ENCODE measurements around the gene CLDN6. TPM values are rescaled to one million over a fixed set of nuclear protein-coding genes. Genes with fewer than 3 reads are reported as not detected.
A peak's percentile ranks its signal among the peaks of the same experiment; 100 is the strongest.

CLDN6 gene, protein sequence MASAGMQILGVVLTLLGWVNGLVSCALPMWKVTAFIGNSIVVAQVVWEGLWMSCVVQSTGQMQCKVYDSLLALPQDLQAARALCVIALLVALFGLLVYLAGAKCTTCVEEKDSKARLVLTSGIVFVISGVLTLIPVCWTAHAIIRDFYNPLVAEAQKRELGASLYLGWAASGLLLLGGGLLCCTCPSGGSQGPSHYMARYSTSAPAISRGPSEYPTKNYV
- not detected for total RNA-seq

- CTCF ChIA-PET = interaction anchor here (6.3 to 17.9 kb wide), 2 partner anchors 12 kb away, joined by 83 to 370 read pairs; partner anchors contain the start of gene CLDN9
- Mint-ChIP-seq H3K27ac (no peak within 1 kb of the TSS), H3K9me3 (ENCODE audit: low read depth) (no peaks in the 10 kb centered on the region), H3K27me3 (peaks cover 26% of the 10 kb centered on the region), H3K4me3 (no peak within 1 kb of the TSS), H3K36me3 (no peaks in the 10 kb centered on the region), H3K4me1 (peaks cover 27% of the 10 kb centered on the region)
- ATAC-seq = no peak
- DNase-seq = no peak
Observed at GRCh38 chr16:3017794-3018506, at the start of gene CLDN6. Gene CLDN6 (minus strand): TSS chr16:3018183. CDS start chr16:3016021, 2,162 bp downstream.

GRCh38 chr16:3066440-3066748 lies 48.4 kb upstream of the CLDN6 start:
- DNase-seq (no peak), ATAC-seq (peak; percentile 4)
- CTCF ChIA-PET = interaction anchor here (0.6 to 14.1 kb wide), 8 partner anchors 8 to 64 kb away, joined by 3 to 346 read pairs (median 12); partner anchors contain the start of genes ZNF213 and ZSCAN10
- Mint-ChIP-seq H3K27me3 (no peaks in the 10 kb centered on the region), H3K4me3 (peak overlapping the region; percentile 100), H3K36me3 (peaks cover 51% of the 10 kb centered on the region), H3K4me1 (peaks cover 62% of the 10 kb centered on the region), H3K9me3 (ENCODE audit: low read depth) (peaks cover 2% of the 10 kb centered on the region), H3K27ac (peak overlapping the region; percentile 97)

GRCh38 chr16:3065742-3066439 lies 47.9 kb upstream of the CLDN6 start:
- H3K4me1 Mint-ChIP-seq = peaks cover 59% of the 10 kb centered on the region
- no peaks in the 10 kb centered on the region for H3K27me3 Mint-ChIP-seq
- peak; percentile 11 for ATAC-seq
- DNase-seq = no peak
- H3K36me3 Mint-ChIP-seq = peaks cover 51% of the 10 kb centered on the region
- peaks cover 2% of the 10 kb centered on the region for H3K9me3 Mint-ChIP-seq (ENCODE audit: low read depth)
- H3K27ac Mint-ChIP-seq = peak overlapping the region; percentile 97
- H3K4me3 Mint-ChIP-seq = peak overlapping the region; percentile 100
- CTCF ChIA-PET = interaction anchor here (0.7 to 14.1 kb wide), 10 partner anchors 10 to 65 kb away, joined by 3 to 346 read pairs (median 5); partner anchors contain the start of gene ZNF213

GRCh38 chr16:3065069-3065741 lies 47.2 kb upstream of the CLDN6 start, which contains the start of gene IL32:
Gene IL32 (plus strand): TSS chr16:3065640. CDS start chr16:3065812, 172 bp downstream.
- H3K4me1 Mint-ChIP-seq = peaks cover 59% of the 10 kb centered on the region
- peaks cover 56% of the 10 kb centered on the region for H3K36me3 Mint-ChIP-seq
- H3K9me3 Mint-ChIP-seq (ENCODE audit: low read depth) = peaks cover 2% of the 10 kb centered on the region
- peak; percentile 65 for ATAC-seq
- peak within 1 kb of the TSS; percentile 100 for H3K4me3 Mint-ChIP-seq
- H3K27me3 Mint-ChIP-seq = no peaks in the 10 kb centered on the region
- peak; percentile 87 for DNase-seq
- peak within 1 kb of the TSS; percentile 97 for H3K27ac Mint-ChIP-seq
- CTCF ChIA-PET = interaction anchor here (0.7 to 14.1 kb wide), 11 partner anchors 10 to 65 kb away, joined by 3 to 346 read pairs (median 4); partner anchors contain the start of gene ZNF213

GRCh38 chr16:3063625-3064386 lies 45.8 kb upstream of the CLDN6 start:
- peaks cover 48% of the 10 kb centered on the region for H3K36me3 Mint-ChIP-seq
- H3K4me3 Mint-ChIP-seq = peak overlapping the region; percentile 100
- H3K27ac Mint-ChIP-seq = peak overlapping the region; percentile 97
- H3K4me1 Mint-ChIP-seq = peaks cover 54% of the 10 kb centered on the region
- H3K9me3 Mint-ChIP-seq (ENCODE audit: low read depth) = peaks cover 2% of the 10 kb centered on the region
- CTCF ChIA-PET = interaction anchor here (0.8 to 14.1 kb wide), 9 partner anchors 12 to 106 kb away, joined by 3 to 346 read pairs (median 5); partner anchors contain the start of gene ZNF213
- ATAC-seq (no peak), DNase-seq (no peak)
- H3K27me3 Mint-ChIP-seq = no peaks in the 10 kb centered on the region

DNA sequence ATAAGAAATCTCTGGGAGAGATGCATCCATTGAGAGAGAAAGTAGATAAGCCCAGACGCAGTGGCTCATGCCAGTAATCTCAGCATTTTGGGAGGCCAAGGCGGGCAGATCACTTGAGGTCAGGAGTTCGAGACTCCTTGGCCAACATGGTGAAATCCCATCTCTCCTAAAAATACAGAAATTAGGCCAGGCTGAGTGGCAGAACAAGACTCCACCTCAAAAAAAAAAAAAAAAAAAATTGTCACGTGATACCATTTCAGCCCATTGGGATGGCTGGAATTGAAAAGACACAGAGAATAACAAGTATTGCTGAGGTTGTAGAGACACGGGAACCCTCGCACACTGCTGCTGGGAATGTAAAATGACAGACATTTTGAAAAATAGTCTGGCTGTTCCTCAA lies 44.6 kb upstream of the CLDN6 start:
- Mint-ChIP-seq H3K4me3 (no peak overlapping the region), H3K4me1 (peaks cover 48% of the 10 kb centered on the region), H3K9me3 (ENCODE audit: low read depth) (peaks cover 2% of the 10 kb centered on the region), H3K36me3 (peaks cover 43% of the 10 kb centered on the region), H3K27ac (peak overlapping the region; percentile 35), H3K27me3 (no peaks in the 10 kb centered on the region)
- CTCF ChIA-PET = interaction anchor here (1.2 to 14.1 kb wide), 7 partner anchors 9 to 101 kb away, joined by 4 to 346 read pairs (median 18); partner anchors contain the start of gene ZNF213
- DNase-seq (no peak), ATAC-seq (no peak)

GRCh38 chr16:3060339-3061127 lies 42.5 kb upstream of the CLDN6 start:
- no peaks in the 10 kb centered on the region for H3K27me3 Mint-ChIP-seq
- H3K9me3 Mint-ChIP-seq (ENCODE audit: low read depth) = peaks cover 2% of the 10 kb centered on the region
- H3K27ac Mint-ChIP-seq = peak overlapping the region; percentile 87
- CTCF ChIA-PET = interaction anchor here (1.0 to 14.1 kb wide), 18 partner anchors 9 to 105 kb away, joined by 3 to 346 read pairs (median 15); partner anchors contain the start of genes BICDL2 and ZNF213
- ATAC-seq (no peak), DNase-seq (no peak)
- H3K4me3 Mint-ChIP-seq = peak overlapping the region; percentile 81
- peaks cover 68% of the 10 kb centered on the region for H3K4me1 Mint-ChIP-seq
- peaks cover 40% of the 10 kb centered on the region for H3K36me3 Mint-ChIP-seq

- CTCF ChIA-PET = interaction anchor here (0.7 to 14.1 kb wide), 22 partner anchors 10 to 109 kb away, joined by 3 to 346 read pairs (median 10); partner anchors contain the start of genes BICDL2 and ZNF213
- Mint-ChIP-seq H3K4me1 (peaks cover 70% of the 10 kb centered on the region), H3K9me3 (ENCODE audit: low read depth) (peaks cover 2% of the 10 kb centered on the region), H3K4me3 (peak overlapping the region; percentile 81), H3K36me3 (peaks cover 44% of the 10 kb centered on the region), H3K27ac (peak overlapping the region; percentile 87), H3K27me3 (no peaks in the 10 kb centered on the region)
- no peak for ATAC-seq
- DNase-seq = no peak
Observed at GRCh38 chr16:3059723-3060242, 41.8 kb upstream of the CLDN6 start.

- CTCF ChIA-PET = interaction anchor here (0.7 to 14.1 kb wide), 39 partner anchors 8 to 117 kb away, joined by 3 to 346 read pairs (median 6); partner anchors contain the start of genes BICDL2, PAQR4 and ZNF213
- Mint-ChIP-seq H3K4me3 (peak overlapping the region; percentile 81), H3K36me3 (peaks cover 49% of the 10 kb centered on the region), H3K9me3 (ENCODE audit: low read depth) (peaks cover 2% of the 10 kb centered on the region), H3K27ac (peak overlapping the region; percentile 90), H3K27me3 (no peaks in the 10 kb centered on the region), H3K4me1 (peaks cover 71% of the 10 kb centered on the region)
- DNase-seq (peak; percentile 92), ATAC-seq (peak; percentile 76)
Observed at GRCh38 chr16:3059041-3059722, 41.2 kb upstream of the CLDN6 start.

DNA sequence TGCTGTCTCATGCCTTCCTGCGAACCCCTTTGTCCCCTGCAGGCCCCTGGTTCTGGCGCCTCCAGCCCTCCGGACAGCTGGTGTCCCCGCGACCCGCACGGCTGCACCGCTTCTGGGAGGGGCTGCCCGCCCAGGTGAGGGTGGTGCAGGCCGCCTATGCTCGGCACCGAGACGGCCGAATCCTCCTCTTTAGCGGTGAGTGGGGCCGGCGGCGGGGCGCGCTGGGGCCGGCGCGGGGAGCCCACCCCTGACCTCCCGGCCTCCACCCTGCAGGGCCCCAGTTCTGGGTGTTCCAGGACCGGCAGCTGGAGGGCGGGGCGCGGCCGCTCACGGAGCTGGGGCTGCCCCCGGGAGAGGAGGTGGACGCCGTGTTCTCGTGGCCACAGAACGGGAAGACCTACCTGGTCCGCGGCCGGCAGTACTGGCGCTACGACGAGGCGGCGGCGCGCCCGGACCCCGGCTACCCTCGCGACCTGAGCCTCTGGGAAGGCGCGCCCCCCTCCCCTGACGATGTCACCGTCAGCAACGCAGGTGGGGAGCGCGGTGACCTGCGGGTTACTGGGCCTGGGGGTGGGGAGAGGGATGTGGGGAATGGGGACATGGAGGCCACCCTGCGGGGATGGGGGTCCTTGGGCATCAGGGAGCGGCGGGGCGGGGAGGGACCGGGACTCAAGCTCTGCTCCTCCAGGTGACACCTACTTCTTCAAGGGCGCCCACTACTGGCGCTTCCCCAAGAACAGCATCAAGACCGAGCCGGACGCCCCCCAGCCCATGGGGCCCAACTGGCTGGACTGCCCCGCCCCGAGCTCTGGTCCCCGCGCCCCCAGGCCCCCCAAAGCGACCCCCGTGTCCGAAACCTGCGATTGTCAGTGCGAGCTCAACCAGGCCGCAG lies 40.4 kb upstream of the CLDN6 start:
- Mint-ChIP-seq H3K4me1 (peaks cover 71% of the 10 kb centered on the region), H3K9me3 (ENCODE audit: low read depth) (peaks cover 2% of the 10 kb centered on the region), H3K27ac (peak overlapping the region; percentile 95), H3K36me3 (peaks cover 55% of the 10 kb centered on the region), H3K4me3 (peak overlapping the region; percentile 81), H3K27me3 (no peaks in the 10 kb centered on the region)
- CTCF ChIA-PET = interaction anchor here (0.6 to 14.1 kb wide), 38 partner anchors 9 to 118 kb away, joined by 3 to 346 read pairs (median 7); partner anchors contain the start of genes BICDL2, PAQR4, ZNF205 and ZNF213
- DNase-seq (peak; percentile 84), ATAC-seq (peak; percentile 52)

Measured in activated CD8-positive, alpha-beta memory T cell treated with anti-CD3 and anti-CD28 coated beads, Interleukin-2, amount 10 ng/mL, durations not matched to agents 7 days and 5 days (primary cell).